Esophagus squamous epithelium (tissue), 5 donors: ENCODE results near the gene SPAAR. TPM values are rescaled to one million over a fixed set of nuclear protein-coding genes. Genes with fewer than 3 reads are reported as not detected.
"Not testable (repeated sequence)": the region's sequence is repeated elsewhere in the genome, so short reads cannot be mapped to it uniquely, and the experiment has no call there.

Experiments used
- DNase-seq: peaks from one replicate; lab custom pipeline; 2025; lab: John Stamatoyannopoulos, UW
- H3K27ac ChIP-seq, 4 donors: fragments of 200-600 bp; sonication (generic); one replicate each; pipeline ENCODE4 v1.5.1; 2016 to 2019; ENCODE audit warnings: mild to moderate bottlenecking in 1 of 4
- H3K27me3 ChIP-seq, 4 donors: fragments of 200-600 bp; sonication (generic); 1 replicate in 3 of 4; 2 replicates in 1 of 4; pipeline versions ENCODE4 v1.5.1 to v1.6.0; 2017 to 2021; ENCODE audit warnings: antibody characterized with exemption in 1 of 4
- H3K36me3 ChIP-seq, 3 donors: fragments of 200-600 bp; sonication (generic); one replicate each; pipeline ENCODE4 v1.5.1; 2016 to 2019
- H3K4me1 ChIP-seq, 3 donors: fragments of 200-600 bp; sonication (generic); one replicate each; pipeline ENCODE4 v1.5.1; 2017 to 2019
- H3K4me3 ChIP-seq, 4 donors: fragments of 200-600 bp; sonication (generic); 1 replicate in 3 of 4; 2 replicates in 1 of 4; pipeline ENCODE4 v1.5.1; 2016 to 2019; ENCODE audit warnings: mild to moderate bottlenecking in 2 of 4, moderate library complexity in 1 of 4
- H3K9me3 ChIP-seq, 3 donors: fragments of 200-600 bp; sonication (generic); one replicate each; pipeline ENCODE4 v1.5.1; 2016 to 2019
- POLR2A ChIP-seq, 4 donors: fragments of 450-650 bp; IDR thresholded peaks; one replicate each; pipeline ENCODE4 v1.6.1; 2017; ENCODE audit warnings: antibody characterized with exemption in 4 of 4, mild to moderate bottlenecking in 4 of 4, moderate library complexity in 3 of 4
- WGBS, 2 donors: methylation state at CpG; one replicate each; pipeline ENCODE4 v1.1.5; 2018; 5-methylcytosine and 5-hydroxymethylcytosine counted together
- intact Hi-C: fragments of 100-400 bp; cut with DNase I; formaldehyde crosslinking; loops from one replicate; pipeline ENCODE4 v1.15.0; 2022
- total RNA-seq, 4 donors: library from RNA; depleted of rRNA; stranded (reverse); fragments of >200 nt; gene quantifications; one replicate each; pipeline ENCODE4 v1.1.0, GENCODE V29; 2016
- TF ChIP-seq, protein P1 (sequence below), 6 experiments: fragments of 450-650 bp in 4 of 6; fragments of 200-600 bp in 2 of 6; sonication (generic) in 2 of 6; IDR thresholded peaks; one replicate each; pipeline ENCODE4 v1.5.1; 2016 to 2019; ENCODE audit warnings: antibody characterized with exemption in 6 of 6, mild to moderate bottlenecking in 4 of 6, moderate library complexity in 4 of 6
- donor health status: DM: yes; HTN: yes; CAD: no.

The SPAAR gene
- total RNA-seq, 4 donors from 2014 or later = 0.22 to 1.1 TPM; not detected in 2

DNA sequence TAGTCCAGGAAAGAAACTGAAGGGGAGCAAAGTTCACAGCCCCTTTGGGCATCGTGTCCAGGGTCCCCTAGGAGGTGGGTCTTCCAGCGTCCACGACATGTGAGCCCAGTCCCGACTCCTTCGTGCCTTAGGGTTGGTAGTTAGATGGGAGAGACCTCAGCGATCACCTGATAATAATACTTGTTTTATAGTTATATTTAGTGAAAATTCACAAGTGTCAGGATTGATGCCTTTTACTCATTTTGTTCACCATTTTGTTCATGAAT lies 20.1 kb downstream of the SPAAR start:
- TF ChIP-seq, protein P1, sequence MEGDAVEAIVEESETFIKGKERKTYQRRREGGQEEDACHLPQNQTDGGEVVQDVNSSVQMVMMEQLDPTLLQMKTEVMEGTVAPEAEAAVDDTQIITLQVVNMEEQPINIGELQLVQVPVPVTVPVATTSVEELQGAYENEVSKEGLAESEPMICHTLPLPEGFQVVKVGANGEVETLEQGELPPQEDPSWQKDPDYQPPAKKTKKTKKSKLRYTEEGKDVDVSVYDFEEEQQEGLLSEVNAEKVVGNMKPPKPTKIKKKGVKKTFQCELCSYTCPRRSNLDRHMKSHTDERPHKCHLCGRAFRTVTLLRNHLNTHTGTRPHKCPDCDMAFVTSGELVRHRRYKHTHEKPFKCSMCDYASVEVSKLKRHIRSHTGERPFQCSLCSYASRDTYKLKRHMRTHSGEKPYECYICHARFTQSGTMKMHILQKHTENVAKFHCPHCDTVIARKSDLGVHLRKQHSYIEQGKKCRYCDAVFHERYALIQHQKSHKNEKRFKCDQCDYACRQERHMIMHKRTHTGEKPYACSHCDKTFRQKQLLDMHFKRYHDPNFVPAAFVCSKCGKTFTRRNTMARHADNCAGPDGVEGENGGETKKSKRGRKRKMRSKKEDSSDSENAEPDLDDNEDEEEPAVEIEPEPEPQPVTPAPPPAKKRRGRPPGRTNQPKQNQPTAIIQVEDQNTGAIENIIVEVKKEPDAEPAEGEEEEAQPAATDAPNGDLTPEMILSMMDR (IDR thresholded peaks at IDR 0.05) = no peak
- Histone ChIP-seq H3K36me3 (no peaks in the 10 kb centered on the region), H3K27ac (no peak overlapping the region), H3K4me3 (no peak overlapping the region), H3K9me3 (no peaks in the 10 kb centered on the region), H3K4me1 (peaks cover under 1 to 5% (median 3%) of the 10 kb centered on the region in 3 donors), H3K27me3 (no peaks in the 10 kb centered on the region)
- intact Hi-C loops = no loop called here
- 56 to 59% methylated on average over 4 to 6 of the region's 6 CpGs for WGBS, 2 donors
- no peak for DNase-seq

DNA sequence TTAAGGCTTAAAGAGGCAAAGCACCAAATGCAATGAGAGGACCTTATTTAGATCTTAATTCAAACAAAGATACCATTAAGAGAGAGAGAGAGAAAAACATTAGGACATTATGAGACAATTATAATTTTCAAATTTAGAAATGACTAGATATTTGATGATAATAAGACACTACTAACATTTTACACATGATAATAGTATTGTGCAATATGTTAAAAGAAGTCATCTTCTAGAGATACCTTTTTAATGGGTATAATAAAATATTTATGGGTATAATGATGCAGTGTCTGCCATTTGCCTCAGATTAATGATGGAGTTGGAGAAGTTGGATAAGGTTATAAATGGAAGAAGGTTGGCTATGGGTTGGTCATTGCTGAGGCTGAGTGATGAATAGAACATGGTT lies 21.2 kb downstream of the SPAAR start:
- no peak for TF ChIP-seq POLR2A (IDR thresholded peaks at IDR 0.05)
- TF ChIP-seq, protein P1 (IDR thresholded peaks at IDR 0.05) = no peak
- Histone ChIP-seq H3K9me3 (no peaks in the 10 kb centered on the region), H3K36me3 (no peaks in the 10 kb centered on the region), H3K4me1 (no peaks in the 10 kb centered on the region), H3K27ac (no peak overlapping the region), H3K27me3 (no peaks in the 10 kb centered on the region), H3K4me3 (no peak overlapping the region)
- DNase-seq = no peak
- intact Hi-C loops = no loop called here

DNA sequence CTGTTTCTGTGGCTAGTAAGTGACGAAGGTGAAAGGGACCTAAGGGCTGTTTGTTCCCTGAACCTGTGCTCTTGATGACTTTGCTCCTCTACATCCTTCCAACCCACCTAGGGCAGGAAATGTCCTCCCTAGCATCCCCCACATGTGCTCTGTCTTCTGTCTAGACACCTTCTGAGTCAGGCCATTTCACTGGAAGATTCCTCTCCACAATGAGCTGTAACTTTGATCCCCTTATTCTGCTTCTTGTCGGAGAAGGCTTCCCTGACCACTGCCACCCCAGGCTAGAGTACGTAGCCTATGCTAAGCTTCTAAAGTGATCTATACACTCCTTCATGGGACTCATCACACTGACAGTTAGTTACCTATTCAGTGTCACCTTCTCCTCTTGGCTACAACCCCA lies 21.7 kb downstream of the SPAAR start:
- no peak overlapping the region for H3K4me3 ChIP-seq
- H3K27me3 ChIP-seq = no peaks in the 10 kb centered on the region
- WGBS, 2 donors = 91 to 94% methylated on average over 3 of the region's 3 CpGs
- no peak for DNase-seq
- H3K27ac ChIP-seq = no peak overlapping the region
- H3K9me3 ChIP-seq = no peaks in the 10 kb centered on the region
- H3K4me1 ChIP-seq = no peaks in the 10 kb centered on the region
- TF ChIP-seq, protein P1 (IDR thresholded peaks at IDR 0.05) = no peak
- TF ChIP-seq POLR2A (IDR thresholded peaks at IDR 0.05) = no peak
- H3K36me3 ChIP-seq = no peaks in the 10 kb centered on the region
- intact Hi-C loops = no loop called here

DNA sequence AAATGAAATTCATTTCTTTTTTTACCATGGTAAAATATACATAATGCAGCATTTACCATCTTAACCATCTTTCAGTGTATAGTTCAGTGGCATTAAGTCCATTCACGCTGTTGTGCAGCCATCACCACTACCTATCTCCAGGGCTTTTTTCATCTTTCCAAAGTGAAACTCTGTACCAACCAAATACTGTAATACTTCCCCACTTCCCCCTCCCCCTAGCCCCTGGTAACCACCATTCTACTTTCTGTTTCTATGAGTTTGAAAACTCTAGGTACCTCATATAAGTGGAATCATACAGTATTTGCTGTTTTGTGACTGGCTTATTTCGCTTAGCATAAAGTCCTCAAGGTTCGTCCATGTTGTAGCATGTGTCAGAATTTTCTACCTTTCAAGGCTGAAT lies 23.4 kb downstream of the SPAAR start:
- no peaks in the 10 kb centered on the region for H3K4me1 ChIP-seq
- H3K36me3 ChIP-seq = no peaks in the 10 kb centered on the region
- 82 to 91% methylated on average over 3 of the region's 3 CpGs for WGBS, 2 donors
- no peak overlapping the region for H3K4me3 ChIP-seq
- H3K27ac ChIP-seq = no peak overlapping the region
- intact Hi-C loops = no loop called here
- H3K27me3 ChIP-seq = no peaks in the 10 kb centered on the region
- no peak for TF ChIP-seq POLR2A (IDR thresholded peaks at IDR 0.05)
- TF ChIP-seq, protein P1 (IDR thresholded peaks at IDR 0.05) = no peak
- no peak for DNase-seq
- no peaks in the 10 kb centered on the region for H3K9me3 ChIP-seq

DNA sequence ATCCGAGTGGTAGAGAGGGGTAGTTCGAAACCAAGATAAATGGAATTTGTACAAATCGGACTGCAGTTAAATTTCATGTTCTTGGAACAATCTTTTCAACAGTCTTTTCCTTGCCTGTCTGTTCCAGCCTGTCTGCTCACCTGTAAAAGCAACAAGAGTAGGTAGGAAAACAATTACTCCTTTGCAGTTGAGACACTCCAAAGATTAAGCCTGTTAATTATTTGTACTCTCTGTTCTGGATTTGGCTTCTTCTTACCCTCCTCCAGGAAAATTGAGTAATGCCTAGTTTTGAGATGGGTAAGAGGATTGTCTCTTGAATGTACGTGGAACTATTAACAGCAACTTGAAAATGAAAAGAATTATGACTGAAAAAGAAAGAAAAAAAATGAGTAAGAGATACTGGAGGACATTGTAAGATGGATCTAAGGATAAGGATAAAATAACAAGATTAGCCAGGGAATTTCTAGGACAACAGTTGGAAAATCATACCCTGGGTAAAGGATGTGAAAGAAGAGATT lies 24.3 kb downstream of the SPAAR start:
- TF ChIP-seq POLR2A (IDR thresholded peaks at IDR 0.05) = no peak
- TF ChIP-seq, protein P1 (IDR thresholded peaks at IDR 0.05) = no peak
- Histone ChIP-seq H3K4me1 (no peaks in the 10 kb centered on the region), H3K36me3 (no peaks in the 10 kb centered on the region), H3K27me3 (no peaks in the 10 kb centered on the region), H3K4me3 (no peak overlapping the region), H3K27ac (no peak overlapping the region), H3K9me3 (no peaks in the 10 kb centered on the region)
- WGBS, 2 donors = 67 to 76% methylated on average over 4 of the region's 4 CpGs
- intact Hi-C loops = no loop called here
- no peak for DNase-seq

DNA sequence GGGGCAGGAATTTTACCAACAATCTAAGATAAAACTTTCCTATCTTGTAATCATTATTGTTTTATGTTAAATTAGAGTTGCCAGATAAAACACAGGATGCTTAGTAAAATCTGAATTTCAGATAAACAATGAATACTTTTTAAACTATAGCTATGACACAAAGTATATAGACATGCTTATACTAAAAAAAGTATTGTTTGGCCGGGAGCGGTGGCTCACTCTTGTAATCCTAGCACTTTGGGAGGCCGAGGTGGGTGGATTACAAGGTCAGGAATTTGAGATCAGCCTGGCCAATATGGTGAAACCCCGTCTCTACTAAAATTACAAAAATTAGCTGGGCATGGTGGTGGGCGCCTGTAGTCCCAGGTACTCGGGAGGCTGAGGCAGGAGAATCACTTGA lies 24.8 kb downstream of the SPAAR start:
- H3K9me3 ChIP-seq, H3K27me3 ChIP-seq, H3K4me1 ChIP-seq, H3K4me3 ChIP-seq, DNase-seq, intact Hi-C loops, H3K36me3 ChIP-seq, H3K27ac ChIP-seq: not testable (repeated sequence)
- WGBS, 2 donors = 82 to 86% methylated on average over 5 to 6 of the region's 6 CpGs
